HG03432 (cell line): ENCODE measurements around the gene CEP131.
"Not testable (repeated sequence)": the region's sequence is repeated elsewhere in the genome, so short reads cannot be mapped to it uniquely, and the experiment has no call there.

Experiments used
- ATAC-seq: cut with Tn5 transposase; IDR thresholded peaks from one replicate; pipeline ENCODE4 v1.9.1; 2021; ENCODE audit warnings: mild to moderate bottlenecking, moderate library complexity; ENCODE audit not compliant: unreplicated experiment

CEP131 gene

GRCh38 chr17:81228834-81229665 lies 6.3 kb upstream of the CEP131 start:
- no peak for ATAC-seq

GRCh38 chr17:81228420-81228819 lies 5.7 kb upstream of the CEP131 start:
- ATAC-seq, result no peak

- not testable (repeated sequence) for ATAC-seq
Observed at GRCh38 chr17:81227630-81228029, 4.9 kb upstream of the CEP131 start.

GRCh38 chr17:81223762-81224130 lies 981 bp upstream of the CEP131 start:
- no peak for ATAC-seq

- no peak for ATAC-seq
Observed at GRCh38 chr17:81222620-81222905, 202 bp downstream of the CEP131 start.

GRCh38 chr17:81221842-81222619 lies 734 bp downstream of the CEP131 start:
- no peak for ATAC-seq

- no peak for ATAC-seq
Observed at GRCh38 chr17:81221371-81221841, 1.4 kb downstream of the CEP131 start.

- no peak for ATAC-seq
Observed at GRCh38 chr17:81219476-81220180, 3.1 kb downstream of the CEP131 start.

GRCh38 chr17:81218991-81219390 lies 3.8 kb downstream of the CEP131 start:
- ATAC-seq, result no peak

- ATAC-seq, result no peak
Observed at GRCh38 chr17:81218459-81218858, 4.3 kb downstream of the CEP131 start.

- no peak for ATAC-seq
Observed at GRCh38 chr17:81217491-81217890, 5.3 kb downstream of the CEP131 start.

- no peak for ATAC-seq
Observed at GRCh38 chr17:81213978-81214377, 8.8 kb downstream of the CEP131 start.

- ATAC-seq, result no peak
Observed at GRCh38 chr17:81212365-81212764, 10.4 kb downstream of the CEP131 start.

- ATAC-seq, result no peak
Observed at GRCh38 chr17:81210868-81211267, 11.9 kb downstream of the CEP131 start.

- ATAC-seq, result no peak
Observed at GRCh38 chr17:81210466-81210865, 12.3 kb downstream of the CEP131 start.

- no peak for ATAC-seq
Observed at GRCh38 chr17:81209141-81209540, 13.6 kb downstream of the CEP131 start.

GRCh38 chr17:81208651-81209050 lies 14.1 kb downstream of the CEP131 start:
- no peak for ATAC-seq

GRCh38 chr17:81207610-81208581 lies 14.9 kb downstream of the CEP131 start:
- no peak for ATAC-seq

- no peak for ATAC-seq
Observed at GRCh38 chr17:81206657-81207056, 16.1 kb downstream of the CEP131 start.

GRCh38 chr17:81206166-81206565 lies 16.6 kb downstream of the CEP131 start:
- no peak for ATAC-seq
